GM12878 (cell line): ENCODE results near the gene KLRB1. TPM values are rescaled to one million over a fixed set of nuclear protein-coding genes. Genes with fewer than 3 reads are reported as not detected.

Experiments
- ATAC-seq: fragments of 200-7000 bp; cut with Tn5 transposase; 3 replicates; pipeline ENCODE4 v1.9.1; 2020; ENCODE audit warnings: mild to moderate bottlenecking, moderate library complexity
- BruUV-seq: library from RNA; stranded (reverse); fragments of 400-500 nt; replicated peaks from 2 replicates; lab custom pipeline; 2021; lab: Mats Ljungman, UMichigan
- CTCF ChIA-PET: fragments of 300-600 bp; sonication (Branson Sonifier 250); formaldehyde crosslinking; extraction: SDS; loops from one replicate; lab custom pipeline; 2021; ENCODE audit warnings: inconsistent platforms; lab: Yijun Ruan, JAX
- POLR2A ChIA-PET: fragments of 350-600 bp; formaldehyde crosslinking; extraction: SDS; loops from one replicate; lab custom pipeline; 2021; ENCODE audit warnings: inconsistent platforms; lab: Charles Lee
- RAD21 ChIA-PET: fragments of 300-600 bp; sonication (Branson Sonifier 250); formaldehyde crosslinking; loops from one replicate; lab custom pipeline; 2023; ENCODE audit warnings: antibody characterized with exemption; ENCODE audit not compliant: unreplicated experiment; lab: Charles Lee
- SMC1A ChIA-PET: fragments of 300-600 bp; sonication (Branson Sonifier 250); formaldehyde crosslinking; loops from one replicate; lab custom pipeline; 2023; ENCODE audit not compliant: unreplicated experiment, uncharacterized antibody; lab: Charles Lee
- DNase-seq: peaks from one replicate; pipeline ENCODE4 v3.0.0-alpha.2; 2011; ENCODE audit warnings: low read depth, low spot score
- FAIRE-seq: peaks from 3 replicates; lab custom pipeline; 2011; peaks lifted over from hg19 to GRCh38; lab: Jason Lieb, UNC
- H2AFZ ChIP-seq: 2 replicates; pipeline ENCODE4 v1.6.0; 2011; ENCODE audit warnings: low read depth, low read length, control low read depth; ENCODE audit not compliant: control insufficient read depth
- H3K27ac ChIP-seq: 2 replicates; pipeline ENCODE4 v1.5.1; 2011; ENCODE audit warnings: control low read depth; ENCODE audit not compliant: control insufficient read depth, insufficient read depth
- H3K27me3 ChIP-seq, 2 experiments: replicated peaks in 1 of 2; 2 replicates each; pipeline versions ENCODE4 v1.6.0 to v1.6.1; 2011; ENCODE audit warnings: low read length in 1 of 2; ENCODE audit not compliant: control insufficient read depth in 2 of 2, insufficient read depth in 2 of 2
- H3K36me3 ChIP-seq, 2 experiments: 2 replicates each; pipeline ENCODE4 v1.5.1; 2011; ENCODE audit warnings: low read length in 1 of 2; ENCODE audit not compliant: control insufficient read depth in 2 of 2, insufficient read depth in 2 of 2
- H3K4me1 ChIP-seq: 2 replicates; pipeline ENCODE4 v1.6.1; 2011; ENCODE audit warnings: mild to moderate bottlenecking, low read length, moderate library complexity, mixed read lengths; ENCODE audit not compliant: control insufficient read depth, insufficient read depth
- H3K4me2 ChIP-seq: 2 replicates; pipeline ENCODE4 v1.6.0; 2011; ENCODE audit warnings: control low read depth; ENCODE audit not compliant: control insufficient read depth, insufficient read depth
- H3K4me3 ChIP-seq: fragments of 200-600 bp; sonication (generic); 2 replicates; pipeline ENCODE4 v1.5.1; 2016
- H3K79me2 ChIP-seq: 2 replicates; pipeline ENCODE4 v1.6.0; 2011; ENCODE audit warnings: low read length; ENCODE audit not compliant: control insufficient read depth, insufficient read depth
- H3K9ac ChIP-seq: 2 replicates; pipeline ENCODE4 v1.8.0; 2011; ENCODE audit warnings: low read length, control low read depth, mixed read lengths; ENCODE audit not compliant: control insufficient read depth, insufficient read depth
- H3K9me3 ChIP-seq: replicated peaks from 3 replicates; pipeline ENCODE4 v1.5.1; 2011; ENCODE audit warnings: mild to moderate bottlenecking, low read length; ENCODE audit not compliant: control insufficient read depth, insufficient read depth
- H4K20me1 ChIP-seq: 2 replicates; pipeline ENCODE4 v1.6.0; 2011; ENCODE audit not compliant: control insufficient read depth, insufficient read depth
- EZH2 ChIP-seq: IDR thresholded peaks from 2 replicates; pipeline ENCODE4 v1.6.1; 2012; ENCODE audit warnings: low read depth, mild to moderate bottlenecking, control low read depth, inconsistent platforms, low read length, borderline replicate concordance; ENCODE audit not compliant: control insufficient read depth
- FOS ChIP-seq: IDR thresholded peaks from 3 replicates; pipeline ENCODE4 v1.6.1; 2011; ENCODE audit warnings: borderline replicate concordance; ENCODE audit not compliant: insufficient read length; ENCODE audit errors: extremely low read depth
- HDAC6 ChIP-seq: fragments of 200-600 bp; sonication (generic); IDR thresholded peaks from one replicate; pipeline ENCODE4 v1.8.0; 2017; ENCODE audit warnings: antibody characterized with exemption; ENCODE audit not compliant: unreplicated experiment
- JUNB ChIP-seq: IDR thresholded peaks from 2 replicates; pipeline ENCODE4 v1.6.1; 2016; ENCODE audit warnings: antibody characterized with exemption, mild to moderate bottlenecking
- JUND ChIP-seq: IDR thresholded peaks from 2 replicates; pipeline ENCODE4 v1.6.1; 2012; ENCODE audit warnings: low read depth, mild to moderate bottlenecking, low read length, improper control_type of control experiment, moderate library complexity
- LARP7 ChIP-seq: fragments of 450-650 bp; IDR thresholded peaks from 2 replicates; pipeline ENCODE4 v1.6.1; 2017; ENCODE audit warnings: mild to moderate bottlenecking
- NFYA ChIP-seq: IDR thresholded peaks from 2 replicates; pipeline ENCODE4 v1.6.1; 2011; ENCODE audit warnings: low read depth, mild to moderate bottlenecking, low read length, improper control_type of control experiment, borderline replicate concordance
- NFYB ChIP-seq: IDR thresholded peaks from 2 replicates; pipeline ENCODE4 v1.6.1; 2011; ENCODE audit warnings: low read depth, mild to moderate bottlenecking, low read length, improper control_type of control experiment, moderate library complexity; ENCODE audit not compliant: insufficient read depth
- PKNOX1 ChIP-seq: fragments of 450-650 bp; IDR thresholded peaks from 2 replicates; pipeline ENCODE4 v1.6.1; 2016; ENCODE audit warnings: mild to moderate bottlenecking
- RELA ChIP-seq: fragments of 450-650 bp; IDR thresholded peaks from 2 replicates; pipeline ENCODE4 v1.8.0; 2014; ENCODE audit warnings: borderline replicate concordance; ENCODE audit not compliant: partially characterized antibody
- ZNF24 ChIP-seq: fragments of 450-650 bp; IDR thresholded peaks from 2 replicates; pipeline ENCODE4 v1.6.1; 2017; ENCODE audit warnings: antibody characterized with exemption, mild to moderate bottlenecking
- ZSCAN29 ChIP-seq: fragments of 450-650 bp; IDR thresholded peaks from 2 replicates; pipeline ENCODE4 v1.6.1; 2017; ENCODE audit warnings: mild to moderate bottlenecking, moderate library complexity
- WGBS: methylation state at CpG from one replicate; pipeline ENCODE4 v1.1.6; 2016; ENCODE audit warnings: low lambda C conversion rate; ENCODE audit not compliant: insufficient replicate concordance, insufficient coverage; ENCODE audit errors: missing lambda C conversion rate; 5-methylcytosine and 5-hydroxymethylcytosine counted together
- in situ Hi-C: fragments of 300-500 bp; cut with MboI; formaldehyde crosslinking; loops from 9 replicates; pipeline ENCODE4 v1.14.3; 2018; ENCODE audit warnings: mixed read lengths
- intact Hi-C: fragments of 100-400 bp; cut with micrococcal nuclease; formaldehyde crosslinking; loops from one replicate; pipeline ENCODE4 v1.14.2; 2022; ENCODE audit not compliant: unreplicated experiment
- polyA plus RNA-seq, 11 experiments: library from polyadenylated mRNA; depleted of rRNA in 4 of 11; unstranded in 6 of 11; stranded (reverse) in 5 of 11; fragments of >200 nt; fragmentation: Nextera tagmentation in 4 of 11; fragmentation: Illumina TruSeq in 1 of 11; extraction: Ambion mirVana in 4 of 11; extraction: Trizol in 1 of 11; gene quantifications; 1 replicate in 1 of 11; 2 replicates in 10 of 11; pipeline versions ENCODE4 v1.2.1 to v1.2.3, GENCODE V29; 2011 to 2016; ENCODE audit warnings: inconsistent platforms in 2 of 11, missing spikeins in 2 of 11, low read depth in 1 of 11
- total RNA-seq, 4 experiments: library from RNA; depleted of rRNA in 3 of 4; stranded (reverse); fragments of >200 nt in 3 of 4; fragmentation: Illumina TruSeq in 1 of 4; extraction: Trizol in 1 of 4; gene quantifications; 2 replicates each; pipeline versions ENCODE4 v1.2.1 to v1.2.3, GENCODE V29; 2013 to 2021
- TF ChIP-seq, protein P1 (sequence below): fragments of 450-650 bp; IDR thresholded peaks from 2 replicates; pipeline ENCODE4 v1.6.1; 2018; ENCODE audit warnings: borderline replicate concordance, mild to moderate bottlenecking; ENCODE audit not compliant: partially characterized antibody
- TF ChIP-seq, protein P2 (sequence below): fragments of 450-650 bp; IDR thresholded peaks from 2 replicates; pipeline ENCODE4 v1.6.1; 2018; ENCODE audit warnings: mild to moderate bottlenecking, low read depth, moderate library complexity; ENCODE audit not compliant: partially characterized antibody

Gene KLRB1
- total and polyA plus RNA-seq, 10 of the 15 experiments (the other 5 are each of a cell fraction or from before 2014, with no cell fraction given) = not detected

DNA sequence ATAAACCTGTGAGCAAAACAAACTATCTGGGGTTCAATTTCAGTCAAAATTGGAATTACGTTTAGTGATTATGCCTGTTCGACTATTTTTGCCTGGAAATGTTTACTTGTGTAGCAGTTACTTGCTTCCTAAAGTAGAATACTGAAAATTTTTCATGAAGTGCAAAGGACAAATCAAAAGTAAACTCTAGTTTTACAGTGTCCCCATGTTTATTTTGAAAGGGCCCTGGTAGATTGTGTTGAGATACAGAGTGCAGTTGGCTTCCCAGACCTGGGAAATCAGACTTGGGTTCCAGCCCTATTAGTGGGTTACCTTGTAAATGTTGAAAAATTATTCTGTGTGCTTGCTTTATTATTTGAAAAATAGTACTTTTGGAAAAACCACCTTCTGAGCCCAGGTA lies 17.3 kb downstream of the KLRB1 start (continued):
- TF ChIP-seq, protein P1, sequence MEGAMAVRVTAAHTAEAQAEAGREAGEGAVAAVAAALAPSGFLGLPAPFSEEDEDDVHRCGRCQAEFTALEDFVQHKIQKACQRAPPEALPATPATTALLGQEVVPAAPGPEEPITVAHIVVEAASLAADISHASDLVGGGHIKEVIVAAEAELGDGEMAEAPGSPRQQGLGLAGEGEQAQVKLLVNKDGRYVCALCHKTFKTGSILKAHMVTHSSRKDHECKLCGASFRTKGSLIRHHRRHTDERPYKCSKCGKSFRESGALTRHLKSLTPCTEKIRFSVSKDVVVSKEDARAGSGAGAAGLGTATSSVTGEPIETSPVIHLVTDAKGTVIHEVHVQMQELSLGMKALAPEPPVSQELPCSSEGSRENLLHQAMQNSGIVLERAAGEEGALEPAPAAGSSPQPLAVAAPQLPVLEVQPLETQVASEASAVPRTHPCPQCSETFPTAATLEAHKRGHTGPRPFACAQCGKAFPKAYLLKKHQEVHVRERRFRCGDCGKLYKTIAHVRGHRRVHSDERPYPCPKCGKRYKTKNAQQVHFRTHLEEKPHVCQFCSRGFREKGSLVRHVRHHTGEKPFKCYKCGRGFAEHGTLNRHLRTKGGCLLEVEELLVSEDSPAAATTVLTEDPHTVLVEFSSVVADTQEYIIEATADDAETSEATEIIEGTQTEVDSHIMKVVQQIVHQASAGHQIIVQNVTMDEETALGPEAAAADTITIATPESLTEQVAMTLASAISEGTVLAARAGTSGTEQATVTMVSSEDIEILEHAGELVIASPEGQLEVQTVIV = no peak

GRCh38 chr12:9588749-9589148 lies 19.0 kb downstream of the KLRB1 start:
- no TSS peak for BruUV-seq
- ATAC-seq (no peak), DNase-seq (no peak), FAIRE-seq (no peak)
- 25% methylated on average over 2 of the region's 2 CpGs for WGBS
- ChIA-PET SMC1A (no interaction called here), POLR2A (interaction anchor here (0.5 kb wide), 1 partner anchor 105 kb away, joined by 3 read pairs; no protein-coding TSS in a partner anchor), RAD21 (no interaction called here), CTCF (interaction anchor here (1.2 kb wide), 1 partner anchor 9 kb away, joined by 3 read pairs; no protein-coding TSS in a partner anchor)
- Histone ChIP-seq H4K20me1 (no peaks in the 10 kb centered on the region), H2AFZ (no peak overlapping the region), H3K79me2 (no peaks in the 10 kb centered on the region), H3K4me2 (no peak overlapping the region), H3K4me1 (no peaks in the 10 kb centered on the region), H3K9me3 (no peaks in the 10 kb centered on the region), H3K27me3 (no peaks in the 10 kb centered on the region), H3K9ac (no peak overlapping the region), H3K36me3 (no peaks in the 10 kb centered on the region), H3K4me3 (no peak overlapping the region), H3K27ac (no peak overlapping the region)
- in situ Hi-C loops (no loop called here), intact Hi-C loops (no loop called here)
- TF ChIP-seq NFYA (no peak), FOS (no peak), HDAC6 (no peak), NFYB (no peak), ZSCAN29 (no peak), EZH2 (no peak), PKNOX1 (no peak), RELA (no peak), LARP7 (no peak), JUND (no peak), JUNB (no peak), ZNF24 (no peak)
- TF ChIP-seq, protein P2, sequence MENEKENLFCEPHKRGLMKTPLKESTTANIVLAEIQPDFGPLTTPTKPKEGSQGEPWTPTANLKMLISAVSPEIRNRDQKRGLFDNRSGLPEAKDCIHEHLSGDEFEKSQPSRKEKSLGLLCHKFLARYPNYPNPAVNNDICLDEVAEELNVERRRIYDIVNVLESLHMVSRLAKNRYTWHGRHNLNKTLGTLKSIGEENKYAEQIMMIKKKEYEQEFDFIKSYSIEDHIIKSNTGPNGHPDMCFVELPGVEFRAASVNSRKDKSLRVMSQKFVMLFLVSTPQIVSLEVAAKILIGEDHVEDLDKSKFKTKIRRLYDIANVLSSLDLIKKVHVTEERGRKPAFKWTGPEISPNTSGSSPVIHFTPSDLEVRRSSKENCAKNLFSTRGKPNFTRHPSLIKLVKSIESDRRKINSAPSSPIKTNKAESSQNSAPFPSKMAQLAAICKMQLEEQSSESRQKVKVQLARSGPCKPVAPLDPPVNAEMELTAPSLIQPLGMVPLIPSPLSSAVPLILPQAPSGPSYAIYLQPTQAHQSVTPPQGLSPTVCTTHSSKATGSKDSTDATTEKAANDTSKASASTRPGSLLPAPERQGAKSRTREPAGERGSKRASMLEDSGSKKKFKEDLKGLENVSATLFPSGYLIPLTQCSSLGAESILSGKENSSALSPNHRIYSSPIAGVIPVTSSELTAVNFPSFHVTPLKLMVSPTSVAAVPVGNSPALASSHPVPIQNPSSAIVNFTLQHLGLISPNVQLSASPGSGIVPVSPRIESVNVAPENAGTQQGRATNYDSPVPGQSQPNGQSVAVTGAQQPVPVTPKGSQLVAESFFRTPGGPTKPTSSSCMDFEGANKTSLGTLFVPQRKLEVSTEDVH = no peak
